LNCAP (cell line): ENCODE measurements around the gene RIC8B.

Experiments used
- CTCF ChIP-seq: fragments of 450-650 bp; IDR thresholded peaks from 2 replicates; pipeline ENCODE4 v1.5.1; 2017; ENCODE audit warnings: mild to moderate bottlenecking

Gene RIC8B

DNA sequence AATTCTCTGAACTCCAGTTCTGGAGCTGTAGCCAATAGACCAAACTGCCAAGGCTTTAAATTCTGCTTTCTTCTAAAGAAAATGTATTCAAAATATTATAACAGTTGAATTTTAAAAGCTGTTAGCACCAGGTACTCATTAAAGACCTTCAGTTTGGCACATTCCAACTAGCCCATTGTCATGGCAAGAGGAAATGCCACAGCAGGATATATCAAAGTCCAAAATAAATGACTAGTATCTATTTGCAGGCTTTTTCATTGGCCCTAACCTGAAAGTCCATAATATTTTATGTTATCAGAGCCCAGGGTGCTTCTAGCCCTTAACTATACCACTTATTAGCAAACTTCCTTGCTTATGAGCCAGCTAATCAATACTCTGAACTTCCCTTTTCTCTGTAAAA is 3.1 kb upstream of the RIC8B start:
- no peak for TF ChIP-seq CTCF

DNA sequence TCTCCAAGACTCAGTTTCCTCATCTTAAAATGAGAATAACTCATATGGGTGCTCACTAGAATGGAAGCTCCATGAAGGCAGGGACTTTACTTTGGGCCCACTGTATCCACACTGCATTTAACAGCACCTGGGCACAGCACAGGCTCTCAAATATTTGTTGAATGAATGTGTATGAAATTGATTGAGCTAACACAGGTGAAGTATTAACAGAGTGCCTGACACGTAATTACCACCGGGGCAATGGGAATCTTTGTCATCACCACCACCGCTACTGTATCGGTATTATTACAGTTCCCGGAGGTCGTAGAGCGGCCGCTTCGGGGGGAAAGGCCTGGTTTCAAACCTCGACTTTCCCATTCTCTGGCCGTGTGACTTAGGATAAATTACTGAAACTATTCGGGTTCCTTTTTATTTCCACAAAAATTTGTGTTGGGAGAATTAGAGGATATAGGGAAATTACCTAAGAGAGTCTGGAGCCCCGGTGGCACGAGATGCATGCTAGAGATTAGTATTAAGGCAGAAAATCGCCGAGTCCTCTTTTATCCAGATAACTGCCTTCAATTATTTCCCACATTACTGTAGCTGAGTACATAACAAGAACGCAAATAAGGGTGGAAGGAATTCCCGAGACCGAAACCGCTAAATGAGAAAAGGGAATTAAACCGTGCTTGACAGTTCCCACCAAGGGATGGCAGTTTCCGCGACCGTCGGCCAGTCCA is 1.0 kb upstream of the RIC8B start:
- TF ChIP-seq CTCF: no peak

DNA sequence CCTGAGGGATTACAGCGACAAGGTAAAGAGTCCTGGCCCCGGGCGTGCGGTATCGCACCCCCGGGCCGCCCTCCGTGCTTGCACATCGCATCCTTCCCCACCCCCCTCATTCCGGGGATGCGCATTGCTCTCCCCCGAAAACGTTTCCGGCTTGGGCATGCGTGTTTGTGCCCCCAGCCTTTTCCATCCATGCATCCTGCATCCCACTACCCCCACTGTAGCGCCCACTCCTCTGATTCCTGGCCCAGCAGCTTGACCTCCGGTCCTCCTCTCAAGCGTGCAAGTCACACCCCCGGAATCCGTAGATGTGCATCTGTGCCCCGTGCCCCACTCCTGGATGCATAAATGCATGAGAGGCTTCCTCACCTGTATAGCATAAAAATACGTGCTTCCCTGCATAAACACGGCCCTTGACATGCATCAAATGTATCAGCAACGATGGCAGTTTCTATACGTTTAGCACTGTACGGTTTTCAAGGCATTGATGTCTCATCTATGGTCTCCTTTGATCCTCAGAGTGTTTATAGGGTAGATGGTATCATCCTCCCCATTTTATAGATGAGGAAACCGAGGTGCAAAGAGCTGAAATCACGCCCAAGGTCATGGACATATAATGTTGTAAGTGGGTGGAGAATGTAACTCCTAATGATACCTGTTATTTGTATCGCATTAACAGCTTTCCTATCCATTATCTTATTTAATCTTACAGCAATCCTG is 484 bp downstream of the RIC8B start:
- TF ChIP-seq CTCF: no peak

GRCh38 chr12:106776897-106777296 is 2.4 kb downstream of the RIC8B start:
- no peak for TF ChIP-seq CTCF

DNA sequence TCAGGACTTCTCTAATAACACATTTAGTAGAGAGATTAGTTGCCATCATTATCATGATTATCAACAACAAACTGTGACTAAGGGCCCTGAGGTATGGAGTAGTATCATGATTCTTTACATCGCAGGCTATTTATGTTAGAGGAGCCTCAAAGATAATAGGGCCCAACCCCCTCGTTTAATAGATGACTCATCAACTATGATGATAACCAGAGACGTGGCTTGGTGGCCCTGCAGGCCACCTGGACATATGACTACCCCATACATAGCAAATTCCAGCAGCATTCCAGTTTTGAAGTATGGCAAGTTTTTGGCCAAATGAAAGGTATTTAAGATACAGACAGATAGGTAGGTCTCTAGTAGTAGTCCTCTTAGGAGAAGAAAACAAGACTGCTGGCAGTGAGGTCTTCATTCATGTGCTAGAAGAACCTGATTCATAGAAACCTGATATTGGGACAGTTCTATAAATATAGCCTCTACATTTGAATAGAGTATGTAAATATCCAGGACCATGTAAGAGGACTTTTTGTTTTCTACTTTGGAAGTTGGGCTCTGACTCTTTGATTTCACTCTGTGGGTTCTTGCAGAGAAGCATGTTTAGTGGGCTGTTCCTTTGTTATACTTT is 5.6 kb downstream of the RIC8B start:
- no peak for TF ChIP-seq CTCF

- no peak for TF ChIP-seq CTCF
Measured at GRCh38 chr12:106782619-106783018, 8.1 kb downstream of the RIC8B start.

GRCh38 chr12:106783515-106783914 is 9.0 kb downstream of the RIC8B start:
- no peak for TF ChIP-seq CTCF
